NB4 (cell line): ENCODE data around the gene ARHGAP24.

Experiments used
- DNase-seq: peaks from one replicate; pipeline ENCODE4 v3.0.0; 2010; ENCODE audit warnings: low read depth
- H3K4me3 ChIP-seq: one replicate; pipeline ENCODE4 v1.5.1; 2011; ENCODE audit warnings: mild to moderate bottlenecking, low read depth, low read length, moderate library complexity
- CTCF ChIP-seq: IDR thresholded peaks from one replicate; pipeline ENCODE4 v1.5.1; 2012; ENCODE audit warnings: low read depth, low read length
- MYC ChIP-seq: IDR thresholded peaks from 2 replicates; pipeline ENCODE4 v1.6.1; 2011; ENCODE audit warnings: low read depth, low read length
- POLR2A ChIP-seq: IDR thresholded peaks from 2 replicates; pipeline ENCODE4 v1.6.1; 2011; ENCODE audit warnings: mild to moderate bottlenecking; ENCODE audit not compliant: insufficient read length; ENCODE audit errors: extremely low read depth
- TF ChIP-seq, protein P1 (sequence below): IDR thresholded peaks from 2 replicates; pipeline ENCODE4 v1.6.1; 2011; ENCODE audit warnings: low read depth, low read length

Gene ARHGAP24

DNA sequence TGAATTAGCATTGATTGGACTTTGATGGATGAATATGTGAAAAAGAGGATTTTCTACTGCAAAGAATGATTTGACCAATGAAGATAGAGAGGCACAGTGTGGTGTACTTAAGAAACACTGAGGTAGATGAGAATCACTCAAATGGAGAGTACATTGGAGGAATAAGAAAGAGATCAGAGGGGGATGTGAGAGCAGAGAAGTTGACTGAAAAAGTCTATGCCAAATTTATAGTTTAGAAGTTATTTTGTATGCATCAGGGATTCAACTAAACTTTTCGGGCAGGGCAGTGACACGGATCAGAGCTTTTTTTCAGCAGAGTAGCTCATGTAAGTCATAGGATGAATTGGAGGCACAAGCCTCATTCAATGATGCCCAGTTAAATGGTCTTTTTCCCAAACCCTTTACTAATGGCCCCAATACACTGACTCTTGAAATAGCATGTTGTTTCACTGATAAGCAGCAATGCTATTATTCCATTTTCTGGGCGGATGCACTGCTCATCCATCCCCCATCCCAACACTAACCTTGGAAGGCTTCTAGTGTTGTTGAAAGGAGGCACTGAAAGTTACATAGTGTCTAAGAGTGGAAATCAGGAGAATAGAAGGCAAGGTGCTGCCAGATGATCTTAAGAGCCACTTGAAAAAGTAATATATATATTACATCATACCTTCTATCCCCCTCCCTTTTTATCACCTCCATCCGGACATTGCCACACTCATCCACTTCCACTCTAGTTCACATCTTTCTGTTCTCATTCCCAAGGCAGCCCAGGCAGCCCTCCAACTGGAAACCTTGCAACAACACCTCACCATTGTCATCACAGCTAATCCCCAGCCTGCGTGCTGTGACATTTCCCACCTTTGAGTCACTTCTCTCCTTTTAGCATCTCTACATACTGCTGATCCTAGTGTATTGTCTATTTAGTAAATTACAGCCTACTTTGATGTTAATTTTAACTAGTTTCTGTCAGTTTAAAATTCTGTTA lies 46.1 kb downstream of the ARHGAP24 start:
- DNase-seq, result no peak
- TF ChIP-seq CTCF (no peak), MYC (no peak), POLR2A (no peak)
- TF ChIP-seq, protein P1, sequence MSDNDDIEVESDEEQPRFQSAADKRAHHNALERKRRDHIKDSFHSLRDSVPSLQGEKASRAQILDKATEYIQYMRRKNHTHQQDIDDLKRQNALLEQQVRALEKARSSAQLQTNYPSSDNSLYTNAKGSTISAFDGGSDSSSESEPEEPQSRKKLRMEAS, result no peak
- H3K4me3 ChIP-seq, result no peak overlapping the region

GRCh38 chr4:85522277-85522676 lies 47.3 kb downstream of the ARHGAP24 start:
- no peak overlapping the region for H3K4me3 ChIP-seq
- TF ChIP-seq CTCF, result no peak
- no peak for TF ChIP-seq MYC
- TF ChIP-seq POLR2A, result no peak
- TF ChIP-seq, protein P1, result no peak
- DNase-seq, result no peak

DNA sequence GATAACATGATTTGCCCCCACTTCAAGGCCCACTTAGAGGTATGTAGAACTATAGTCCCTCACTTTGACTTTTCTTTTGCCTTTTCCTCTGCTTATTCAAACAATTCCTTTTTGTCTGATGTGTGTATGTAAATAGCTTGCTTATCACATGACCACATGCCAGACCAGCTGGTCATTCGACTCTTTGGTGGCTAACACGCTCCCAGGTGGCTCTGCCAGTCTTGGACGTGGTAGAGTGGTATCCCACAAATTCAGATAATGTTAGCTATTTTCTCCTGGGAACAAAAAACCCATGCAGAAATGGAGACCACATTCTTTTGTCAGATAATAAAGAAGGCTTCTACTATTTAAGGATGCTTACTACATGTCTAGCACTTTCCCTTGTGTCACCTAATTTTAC lies 47.9 kb downstream of the ARHGAP24 start:
- no peak overlapping the region for H3K4me3 ChIP-seq
- no peak for TF ChIP-seq MYC
- no peak for TF ChIP-seq POLR2A
- no peak for TF ChIP-seq CTCF
- TF ChIP-seq, protein P1, result no peak
- no peak for DNase-seq

GRCh38 chr4:85527815-85528214 lies 52.9 kb downstream of the ARHGAP24 start:
- DNase-seq, result no peak
- no peak overlapping the region for H3K4me3 ChIP-seq
- TF ChIP-seq POLR2A (no peak), CTCF (no peak), MYC (no peak)
- TF ChIP-seq, protein P1, result no peak

DNA sequence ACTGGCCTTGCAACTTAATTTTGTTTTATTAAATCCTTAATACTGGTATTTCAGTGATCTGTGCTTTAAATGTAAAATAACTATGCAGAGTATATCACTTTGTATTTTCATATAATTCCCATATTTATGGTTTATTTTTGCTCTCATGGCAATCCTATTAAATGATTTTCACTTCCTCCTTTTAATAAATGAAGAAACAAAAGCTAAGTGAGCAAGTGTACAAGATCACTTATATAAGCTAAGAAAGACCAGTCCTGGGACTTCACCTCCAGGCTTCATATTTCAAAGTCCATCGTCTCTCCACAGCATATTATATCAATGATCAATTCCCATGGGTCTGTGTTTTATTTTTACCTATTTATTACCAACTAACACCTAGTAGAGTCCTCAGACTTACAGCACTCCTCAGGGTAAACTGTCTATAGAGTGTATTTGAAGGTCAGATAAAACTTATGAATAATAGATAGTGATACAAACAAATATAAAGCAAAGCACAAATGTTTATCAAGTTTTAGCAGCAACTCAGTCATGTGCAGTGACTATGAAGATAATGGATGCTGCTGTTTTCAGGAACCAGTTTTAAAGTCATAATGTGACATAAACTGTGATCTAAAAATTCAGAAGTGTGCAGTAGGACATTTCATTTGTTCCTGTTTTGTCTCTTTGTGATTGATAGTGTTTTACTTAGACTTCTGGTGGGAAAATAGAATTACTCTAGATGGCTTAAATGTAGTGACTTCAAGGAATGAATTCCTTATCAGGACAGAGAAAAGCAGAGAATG lies 56.8 kb downstream of the ARHGAP24 start:
- H3K4me3 ChIP-seq, result no peak overlapping the region
- DNase-seq, result no peak
- TF ChIP-seq, protein P1, result no peak
- TF ChIP-seq CTCF, result no peak
- TF ChIP-seq MYC, result no peak
- no peak for TF ChIP-seq POLR2A
